Measurements from ENCODE around the gene CYP4F11. TPM values are rescaled to one million over a fixed set of nuclear protein-coding genes. Genes with fewer than 3 reads are reported as not detected.

Gene CYP4F11
- polyA plus RNA-seq, 1 experiment, result not detected

- ChIA-PET CTCF (no interaction called here), POLR2A (no interaction called here)
- Histone ChIP-seq H3K4me3 (ENCODE audit: low read depth, low read length) (no peak overlapping the region), H3K27me3 (ENCODE audit: control insufficient read depth, insufficient read depth, low read length) (no peaks in the 10 kb centered on the region), H3K36me3 (ENCODE audit: control insufficient read depth, insufficient read depth, low read length) (no peaks in the 10 kb centered on the region)
- TF ChIP-seq, protein P1, sequence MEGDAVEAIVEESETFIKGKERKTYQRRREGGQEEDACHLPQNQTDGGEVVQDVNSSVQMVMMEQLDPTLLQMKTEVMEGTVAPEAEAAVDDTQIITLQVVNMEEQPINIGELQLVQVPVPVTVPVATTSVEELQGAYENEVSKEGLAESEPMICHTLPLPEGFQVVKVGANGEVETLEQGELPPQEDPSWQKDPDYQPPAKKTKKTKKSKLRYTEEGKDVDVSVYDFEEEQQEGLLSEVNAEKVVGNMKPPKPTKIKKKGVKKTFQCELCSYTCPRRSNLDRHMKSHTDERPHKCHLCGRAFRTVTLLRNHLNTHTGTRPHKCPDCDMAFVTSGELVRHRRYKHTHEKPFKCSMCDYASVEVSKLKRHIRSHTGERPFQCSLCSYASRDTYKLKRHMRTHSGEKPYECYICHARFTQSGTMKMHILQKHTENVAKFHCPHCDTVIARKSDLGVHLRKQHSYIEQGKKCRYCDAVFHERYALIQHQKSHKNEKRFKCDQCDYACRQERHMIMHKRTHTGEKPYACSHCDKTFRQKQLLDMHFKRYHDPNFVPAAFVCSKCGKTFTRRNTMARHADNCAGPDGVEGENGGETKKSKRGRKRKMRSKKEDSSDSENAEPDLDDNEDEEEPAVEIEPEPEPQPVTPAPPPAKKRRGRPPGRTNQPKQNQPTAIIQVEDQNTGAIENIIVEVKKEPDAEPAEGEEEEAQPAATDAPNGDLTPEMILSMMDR (IDR thresholded peaks at IDR 0.05; ENCODE audit: insufficient read depth, low read depth, low read length), result no peak
- no peak for DNase-seq (ENCODE audit: low read depth)
Observed at GRCh38 chr19:15971224-15971780, 37.0 kb upstream of the CYP4F11 start.

DNA sequence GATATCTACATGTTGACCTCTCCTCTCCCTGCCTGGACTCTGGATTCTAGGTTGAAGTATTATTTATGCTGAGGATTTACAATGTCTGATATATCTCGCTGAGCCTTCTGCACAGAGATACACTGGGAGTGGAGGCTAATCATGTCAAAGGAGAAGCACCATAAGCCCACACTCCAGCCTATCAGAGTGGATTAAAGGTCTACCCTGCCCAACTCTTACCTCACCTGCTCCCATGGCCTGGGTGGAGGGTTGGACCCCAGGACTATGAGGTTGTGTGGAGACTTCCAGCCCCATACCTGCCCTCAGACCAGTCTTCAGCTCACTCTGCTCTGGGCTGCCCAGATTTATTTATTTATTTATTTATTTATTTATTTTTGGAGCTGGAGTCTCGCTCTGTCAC, 29.9 kb upstream of the CYP4F11 start:
- Histone ChIP-seq H3K4me3 (ENCODE audit: low read depth, low read length) (no peak overlapping the region), H3K36me3 (ENCODE audit: control insufficient read depth, insufficient read depth, low read length) (no peaks in the 10 kb centered on the region), H3K27me3 (ENCODE audit: control insufficient read depth, insufficient read depth, low read length) (no peaks in the 10 kb centered on the region)
- no peak for DNase-seq (ENCODE audit: low read depth)
- TF ChIP-seq, protein P1 (IDR thresholded peaks at IDR 0.05; ENCODE audit: insufficient read depth, low read depth, low read length), result no peak
- ChIA-PET POLR2A (no interaction called here), CTCF (no interaction called here)

GRCh38 chr19:15962319-15962718, 28.0 kb upstream of the CYP4F11 start:
- TF ChIP-seq, protein P1 (IDR thresholded peaks at IDR 0.05; ENCODE audit: insufficient read depth, low read depth, low read length), result no peak
- POLR2A ChIA-PET, result no interaction called here
- no peak overlapping the region for H3K4me3 ChIP-seq (ENCODE audit: low read depth, low read length)
- H3K27me3 ChIP-seq (ENCODE audit: control insufficient read depth, insufficient read depth, low read length), result no peaks in the 10 kb centered on the region
- CTCF ChIA-PET, result no interaction called here
- DNase-seq (ENCODE audit: low read depth), result no peak
- no peaks in the 10 kb centered on the region for H3K36me3 ChIP-seq (ENCODE audit: control insufficient read depth, insufficient read depth, low read length)

- H3K36me3 ChIP-seq (ENCODE audit: control insufficient read depth, insufficient read depth, low read length), result no peaks in the 10 kb centered on the region
- DNase-seq (ENCODE audit: low read depth), result no peak
- ChIA-PET CTCF (no interaction called here), POLR2A (no interaction called here)
- TF ChIP-seq, protein P1 (IDR thresholded peaks at IDR 0.05; ENCODE audit: insufficient read depth, low read depth, low read length), result no peak
- H3K27me3 ChIP-seq (ENCODE audit: control insufficient read depth, insufficient read depth, low read length), result no peaks in the 10 kb centered on the region
- no peak overlapping the region for H3K4me3 ChIP-seq (ENCODE audit: low read depth, low read length)
Observed at GRCh38 chr19:15954820-15955219, 20.5 kb upstream of the CYP4F11 start.

- no peaks in the 10 kb centered on the region for H3K27me3 ChIP-seq (ENCODE audit: control insufficient read depth, insufficient read depth, low read length)
- H3K36me3 ChIP-seq (ENCODE audit: control insufficient read depth, insufficient read depth, low read length), result no peaks in the 10 kb centered on the region
- ChIA-PET CTCF (no interaction called here), POLR2A (no interaction called here)
- TF ChIP-seq, protein P1 (IDR thresholded peaks at IDR 0.05; ENCODE audit: insufficient read depth, low read depth, low read length), result no peak
- DNase-seq (ENCODE audit: low read depth), result no peak
- H3K4me3 ChIP-seq (ENCODE audit: low read depth, low read length), result no peak within 1 kb of the TSS
Observed at GRCh38 chr19:15948223-15949058, 14.1 kb upstream of the CYP4F11 start, which contains the start of gene OR10H4. Gene OR10H4 (plus strand): TSS chr19:15949008. CDS start chr19:15949008, 0 bp downstream.

All from BJ (cell line).